Measurements from ENCODE around the gene FGA.

FGA gene

GRCh38 chr4:154590329-154591006 lies at the start of gene FGA:
Gene FGA, minus strand, starts transcription at chr4:154590742. Its CDS starts 55 bp downstream, at chr4:154590687.
- no peak for DNase-seq

- DNase-seq: no peak
Measured at GRCh38 chr4:154634058-154634457, 43.5 kb upstream of the FGA start.

DNA sequence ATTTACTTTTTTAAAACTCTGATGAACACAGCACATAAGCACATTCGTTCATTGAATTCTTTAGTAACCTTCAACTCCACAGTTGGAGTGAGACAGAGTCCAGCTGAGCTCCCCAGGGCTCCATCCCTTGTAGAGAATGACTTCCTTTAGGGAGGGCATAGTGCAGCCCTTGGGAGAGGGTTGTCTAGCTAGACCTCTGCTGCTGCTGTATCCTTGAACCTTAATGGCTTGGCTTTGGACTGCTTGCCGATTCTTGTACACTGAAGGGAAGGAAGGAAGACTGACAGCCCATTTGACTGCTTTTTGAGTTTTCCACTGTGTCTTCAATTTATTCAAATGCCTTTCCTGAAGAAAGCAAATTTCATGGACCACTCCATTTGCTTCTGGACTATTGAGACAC lies 41.3 kb upstream of the FGA start:
- no peak for DNase-seq

GRCh38 chr4:154630324-154630723 lies 39.8 kb upstream of the FGA start:
- no peak for DNase-seq

GRCh38 chr4:154626793-154627484 lies 36.4 kb upstream of the FGA start:
- DNase-seq: no peak

- DNase-seq: no peak
Measured at GRCh38 chr4:154625971-154626370, 35.4 kb upstream of the FGA start.

DNA sequence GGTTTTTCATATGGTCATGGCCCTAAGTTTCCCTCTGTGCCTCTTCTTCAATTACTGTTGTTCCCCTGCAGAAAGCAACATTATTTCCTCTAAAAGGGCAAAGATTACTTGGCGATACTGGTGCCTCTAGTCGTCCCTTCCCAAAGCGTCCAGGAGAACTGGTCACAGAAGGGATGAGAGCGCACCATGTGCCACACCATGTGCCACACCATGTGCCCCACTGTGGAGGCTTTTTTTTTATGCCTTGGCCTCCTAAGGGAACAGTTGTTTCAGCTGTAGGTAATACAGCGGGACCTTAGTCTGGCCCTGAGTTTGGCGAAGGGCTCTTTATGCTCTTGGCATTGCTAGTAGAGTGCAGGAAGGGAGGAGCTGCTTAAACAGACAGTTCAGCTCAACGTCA lies 33.5 kb upstream of the FGA start:
- no peak for DNase-seq

DNA sequence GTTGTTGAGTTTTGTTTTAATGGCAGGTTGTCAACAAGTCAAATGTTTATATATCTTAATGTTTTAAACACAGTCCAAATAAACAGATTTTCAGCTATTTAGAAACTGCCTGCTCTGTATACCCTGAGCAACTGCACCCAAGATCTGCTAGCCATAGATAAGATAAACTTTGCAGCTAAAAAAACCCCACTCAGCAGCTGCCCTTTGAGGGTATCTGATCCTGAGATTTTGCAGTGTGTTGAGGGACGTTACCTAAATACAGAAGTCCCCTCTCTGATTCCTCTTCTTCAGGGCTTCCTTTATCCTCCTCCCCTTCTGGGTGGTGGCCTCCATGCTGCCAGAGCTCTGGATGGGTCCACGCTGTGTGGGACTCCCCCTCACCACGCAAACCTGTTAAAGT lies 32.9 kb upstream of the FGA start:
- DNase-seq: no peak

DNA sequence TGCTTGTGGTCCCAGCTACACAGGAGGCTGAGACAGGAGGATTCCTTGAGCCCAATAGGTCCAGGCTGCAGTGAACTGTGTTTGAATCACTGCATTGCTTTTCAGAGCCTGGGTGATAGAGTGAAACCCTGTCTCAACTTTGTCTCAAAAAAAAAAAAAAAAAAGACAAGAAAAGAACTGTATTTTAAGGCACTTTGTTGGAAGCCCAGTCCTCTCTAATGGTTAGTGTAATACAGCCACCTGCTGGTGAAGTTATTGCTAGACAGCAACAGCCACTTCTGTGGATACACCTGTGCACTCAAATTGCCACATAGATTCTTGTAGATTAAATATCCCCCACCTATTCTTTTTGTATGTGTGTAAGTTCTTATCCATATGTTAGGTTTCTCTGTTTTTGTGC lies 32.1 kb upstream of the FGA start:
- no peak for DNase-seq

GRCh38 chr4:154620111-154620510 lies 29.6 kb upstream of the FGA start:
- no peak for DNase-seq

DNA sequence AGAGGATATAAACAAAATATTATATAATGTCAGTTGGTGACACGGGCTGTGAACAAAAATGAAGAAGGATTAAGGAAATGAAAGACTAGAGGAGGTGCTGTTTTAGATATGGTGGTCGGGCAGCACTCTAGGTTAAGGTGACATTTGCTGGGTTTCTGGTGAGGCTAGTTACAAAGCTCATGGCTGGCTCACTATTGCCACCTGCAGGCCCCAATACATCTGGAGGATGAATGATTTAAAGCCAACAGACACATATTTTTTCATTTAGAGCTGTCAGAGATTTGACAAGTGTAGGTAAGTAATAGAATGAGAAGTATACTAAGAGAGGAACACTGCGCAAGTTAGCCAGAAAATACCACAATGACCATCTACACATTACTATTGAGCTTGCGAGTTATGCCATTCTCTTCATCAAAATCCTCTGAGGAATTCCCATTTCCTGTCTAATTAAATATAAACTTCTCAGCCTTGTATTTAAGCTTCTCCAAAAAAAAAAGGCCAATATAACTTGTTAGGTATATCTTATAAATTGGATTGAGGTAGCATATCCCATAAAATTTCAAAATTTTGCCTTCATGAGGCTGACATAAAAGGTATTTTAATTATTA lies 28.3 kb upstream of the FGA start:
- no peak for DNase-seq

DNA sequence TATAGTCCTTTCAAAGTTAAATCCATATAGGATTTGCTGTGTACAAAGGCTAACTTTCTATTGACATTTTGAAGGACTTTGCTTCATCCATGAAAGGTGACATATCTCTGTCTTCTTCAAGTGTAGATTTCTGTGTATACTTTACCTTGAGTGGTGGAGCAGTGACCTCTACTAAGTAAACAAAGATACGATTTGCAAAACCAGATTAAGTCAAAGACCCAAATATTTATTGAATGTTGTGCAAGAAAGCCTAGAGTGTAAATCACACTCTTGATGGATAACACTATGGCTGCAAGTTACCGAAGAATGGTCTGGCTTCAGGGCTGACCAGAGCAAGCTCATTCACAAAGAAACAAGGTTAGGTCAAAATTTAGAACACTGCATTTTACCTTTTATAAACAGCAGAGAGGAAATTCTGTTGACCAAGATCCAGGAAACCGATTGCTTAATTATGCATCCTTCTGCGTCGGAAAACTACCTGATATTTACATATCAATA lies 27.3 kb upstream of the FGA start:
- DNase-seq: no peak

- no peak for DNase-seq
Measured at GRCh38 chr4:154616731-154617130, 26.2 kb upstream of the FGA start.

GRCh38 chr4:154616287-154616686 lies 25.7 kb upstream of the FGA start:
- no peak for DNase-seq

GRCh38 chr4:154615211-154615610 lies 24.7 kb upstream of the FGA start:
- no peak for DNase-seq

DNA sequence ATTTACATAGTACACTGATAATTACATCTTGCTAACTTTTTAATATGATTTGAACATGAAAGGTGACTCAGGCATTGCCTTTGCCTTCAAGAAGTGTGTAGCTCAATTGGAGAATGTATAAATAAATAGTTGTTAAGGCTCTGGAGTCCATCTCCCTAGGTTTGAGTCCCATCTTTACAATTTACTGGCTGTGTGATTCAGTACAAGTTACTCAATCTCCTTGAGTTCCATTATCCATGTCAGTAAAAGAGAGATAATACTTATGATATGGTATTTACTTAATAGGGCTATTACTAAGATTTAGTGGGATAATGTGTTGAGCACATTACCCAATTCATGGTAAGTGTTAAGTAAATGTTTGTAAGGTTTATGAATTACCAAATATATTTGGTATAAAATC lies 23.8 kb upstream of the FGA start:
- DNase-seq: no peak

DNA sequence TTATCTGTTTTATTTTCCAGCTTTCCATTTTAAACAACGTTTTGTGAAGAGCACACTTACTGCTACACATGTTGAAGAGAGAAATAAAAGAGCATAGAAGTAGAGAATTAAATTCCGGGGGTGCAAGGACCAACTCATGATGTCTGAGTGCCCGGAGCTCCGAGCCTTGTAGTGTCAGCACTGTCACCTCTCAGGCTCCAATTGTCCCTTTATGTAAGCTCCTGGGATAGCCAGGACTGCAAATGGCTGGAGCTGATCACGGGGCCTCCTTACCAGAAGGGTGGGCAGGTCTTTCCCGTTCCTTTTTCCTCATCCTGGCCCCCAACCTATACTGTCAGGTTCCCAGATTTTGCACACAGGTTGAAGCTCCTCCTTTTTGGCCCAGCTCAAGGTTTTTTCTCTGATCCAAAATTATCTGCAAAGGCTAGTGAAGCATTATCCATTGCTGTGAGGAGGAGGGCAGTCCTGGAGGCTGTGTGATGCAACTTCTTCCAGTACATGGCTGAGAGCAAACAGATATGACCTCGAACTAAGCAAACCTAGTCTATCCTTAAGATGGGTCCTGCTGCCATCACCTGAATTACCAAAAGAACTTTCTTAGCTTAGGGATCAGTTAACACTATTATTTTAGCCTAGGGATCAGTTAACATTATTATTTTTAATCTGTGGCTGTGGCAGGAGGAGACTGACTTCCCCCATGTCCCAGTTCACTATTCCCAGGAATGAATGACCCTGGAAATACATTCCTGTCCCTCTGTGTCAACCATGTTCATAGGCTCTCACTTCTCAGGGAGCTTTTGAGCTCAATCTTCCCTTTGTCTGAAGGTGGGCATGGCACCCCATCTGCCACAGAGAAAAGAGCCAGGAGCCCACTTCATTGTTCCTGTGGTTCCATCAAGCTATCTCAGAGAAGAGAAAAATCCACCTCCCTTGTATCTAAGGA lies 22.2 kb upstream of the FGA start, which contains the start of gene FGG:
Gene FGG (minus strand): TSS at position 185 of the 943 bp plus-strand sequence. CDS start 47 bp downstream, at position 138.
- no peak for DNase-seq

GRCh38 chr4:154611833-154612232 lies 21.3 kb upstream of the FGA start:
- DNase-seq: no peak

- no peak for DNase-seq
Measured at GRCh38 chr4:154610582-154610981, 20.0 kb upstream of the FGA start.

DNA sequence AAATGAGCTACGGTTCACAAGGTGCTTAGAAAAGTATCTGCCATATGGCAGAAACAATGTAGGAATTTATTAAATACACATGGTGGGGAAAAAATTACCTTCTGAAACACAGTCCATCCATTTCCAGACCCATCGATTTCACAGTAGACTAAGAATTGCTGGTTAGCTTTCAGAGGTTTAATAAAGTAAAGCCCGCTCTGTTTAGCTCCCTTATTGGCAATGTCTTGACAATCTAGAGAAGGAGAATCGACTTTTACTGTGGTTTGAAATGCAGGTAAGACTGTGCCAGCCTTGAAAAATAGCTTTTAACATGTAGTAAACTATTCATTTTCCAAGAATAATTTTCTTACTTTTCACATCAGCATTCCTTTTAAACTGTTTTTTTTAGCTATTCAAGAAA lies 19.0 kb upstream of the FGA start:
- DNase-seq: no peak

GRCh38 chr4:154608361-154609252 lies 18.1 kb upstream of the FGA start:
- no peak for DNase-seq

Data from NCI-H2029 treated with DMSO at 0.1 percent for 48 hours (cell line).